ENCODE results near the gene CYP2A13.
"Not testable (repeated sequence)": the region's sequence is repeated elsewhere in the genome, so short reads cannot be mapped to it uniquely, and the experiment has no call there.

The CYP2A13 gene

GRCh38 chr19:41111296-41111695 is 23.0 kb downstream of the CYP2A13 start:
- TF ChIP-seq CTCF (IDR thresholded peaks at IDR 0.05): no peak
- TF ChIP-seq ZFX (IDR thresholded peaks at IDR 0.05; ENCODE audit: borderline replicate concordance): no peak
- no peak overlapping the region for H3K27ac ChIP-seq

- H3K27ac ChIP-seq: no peak overlapping the region
- TF ChIP-seq CTCF (IDR thresholded peaks at IDR 0.05) (no peak), ZFX (IDR thresholded peaks at IDR 0.05; ENCODE audit: borderline replicate concordance) (no peak)
Observed at GRCh38 chr19:41111750-41112295, 23.6 kb downstream of the CYP2A13 start.

DNA sequence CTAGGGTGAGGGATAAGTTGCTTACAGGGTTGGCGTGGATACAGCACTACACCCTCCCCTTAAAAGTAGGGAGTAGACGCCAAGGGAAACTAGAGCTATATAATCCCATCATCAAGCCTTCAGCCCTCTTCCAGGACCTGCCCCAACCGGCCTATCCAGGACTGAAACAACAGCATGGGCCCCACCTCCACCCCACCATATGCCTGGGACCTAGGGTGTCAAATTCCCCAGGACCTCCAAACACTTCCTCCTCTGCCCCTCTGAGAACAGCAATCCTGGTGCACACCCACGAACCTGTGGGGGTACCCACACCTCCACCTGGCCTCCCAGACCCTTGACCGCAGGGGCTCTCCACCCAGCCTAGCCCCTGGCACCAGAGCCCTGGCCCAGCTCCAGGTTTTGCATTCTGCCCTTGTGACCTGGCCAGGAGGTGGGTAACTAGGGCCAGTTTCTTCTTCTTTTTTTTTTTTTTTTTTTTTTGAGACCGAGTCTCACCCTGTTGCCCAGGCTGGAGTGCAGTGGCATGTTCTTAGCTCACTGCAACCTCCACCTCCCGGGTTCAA is 24.6 kb downstream of the CYP2A13 start:
- TF ChIP-seq ZFX (IDR thresholded peaks at IDR 0.05; ENCODE audit: borderline replicate concordance): no peak
- no peak for TF ChIP-seq CTCF (IDR thresholded peaks at IDR 0.05)
- H3K27ac ChIP-seq: no peak overlapping the region

- TF ChIP-seq ZFX (IDR thresholded peaks at IDR 0.05; ENCODE audit: borderline replicate concordance) (no peak), CTCF (IDR thresholded peaks at IDR 0.05) (no peak)
- no peak within 1 kb of the TSS for H3K27ac ChIP-seq
Observed at GRCh38 chr19:41114132-41114531, 25.9 kb downstream of the CYP2A13 start, which contains the start of gene CYP2F1. TSS of gene CYP2F1 (plus strand) at chr19:41114432. CDS start at chr19:41116189, 1,757 bp downstream.

- no peak overlapping the region for H3K27ac ChIP-seq
- no peak for TF ChIP-seq CTCF (IDR thresholded peaks at IDR 0.05)
- TF ChIP-seq ZFX (IDR thresholded peaks at IDR 0.05; ENCODE audit: borderline replicate concordance): no peak
Observed at GRCh38 chr19:41116261-41116660, 28.0 kb downstream of the CYP2A13 start.

GRCh38 chr19:41120929-41121911 is 33.0 kb downstream of the CYP2A13 start:
- H3K27ac ChIP-seq: not testable (repeated sequence)

DNA sequence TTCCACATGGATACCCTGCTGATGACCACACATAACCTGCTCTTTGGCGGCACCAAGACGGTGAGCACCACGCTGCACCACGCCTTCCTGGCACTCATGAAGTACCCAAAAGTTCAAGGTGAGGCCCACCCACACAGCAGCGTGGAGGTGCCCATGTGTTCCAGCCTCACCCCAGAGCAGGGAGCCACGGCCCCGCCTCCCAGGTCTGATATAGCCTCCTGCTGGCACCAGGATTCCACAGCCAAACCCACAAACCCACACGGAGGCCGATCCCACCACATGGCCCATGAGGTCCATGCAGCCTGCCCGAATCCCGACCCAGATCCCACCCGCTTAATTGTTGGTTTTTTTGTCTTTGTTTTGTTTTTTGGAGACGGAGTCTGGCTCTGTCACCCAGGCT is 34.6 kb downstream of the CYP2A13 start:
- not testable (repeated sequence) for H3K27ac ChIP-seq

DNA sequence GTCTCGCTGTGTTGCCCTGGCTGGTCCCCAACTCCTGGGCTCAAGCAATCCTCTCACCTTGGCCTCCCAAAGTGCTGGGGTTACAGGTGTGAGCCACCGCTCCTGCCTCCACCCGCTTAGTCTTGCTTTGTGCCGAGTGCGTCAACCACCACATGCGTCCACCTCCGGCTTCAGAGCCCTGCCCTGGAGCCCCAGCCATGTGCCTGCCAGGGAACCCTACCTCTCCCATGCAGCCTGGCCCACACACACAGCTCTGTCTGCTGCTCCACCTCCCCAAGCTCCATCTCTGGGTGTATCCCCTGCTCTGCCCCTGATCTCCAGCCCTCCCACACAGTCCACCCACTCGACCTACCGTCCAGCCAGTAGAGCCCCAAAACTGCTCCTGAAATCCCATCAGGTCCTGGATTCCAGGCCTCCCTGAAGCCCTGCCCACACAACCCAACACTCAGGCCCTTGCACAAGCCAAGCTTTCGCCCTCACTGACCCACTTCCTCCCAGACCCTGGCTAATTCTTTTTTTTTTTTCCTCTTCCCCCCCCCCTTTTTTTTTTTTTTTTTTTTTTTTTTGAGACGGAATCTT is 35.6 kb downstream of the CYP2A13 start:
- H3K27ac ChIP-seq: no peak overlapping the region
- TF ChIP-seq ZFX (IDR thresholded peaks at IDR 0.05; ENCODE audit: borderline replicate concordance): no peak
- no peak for TF ChIP-seq CTCF (IDR thresholded peaks at IDR 0.05)

Data from 22Rv1 (cell line).